Posterior vena cava (tissue), 2 donors: ENCODE measurements around the gene SLC31A1. TPM values are rescaled to one million over a fixed set of nuclear protein-coding genes. Genes with fewer than 3 reads are reported as not detected.
A peak's percentile ranks its signal among the peaks of the same experiment; 100 is the strongest.

Experiments used
- DNase-seq: peaks from one replicate; pipeline ENCODE4 v3.0.0-alpha.2; 2020; ENCODE audit warnings: low spot score
- intact Hi-C, 2 donors: fragments of 100-400 bp; cut with DNase I; formaldehyde crosslinking; loops; one replicate each; pipeline versions ENCODE4 v1.14.1 to v1.14.2; 2022 to 2023
- long read RNA-seq, 2 donors: library from polyadenylated mRNA; unstranded; transcript quantifications; one replicate each; pipeline ENCODE4 v2.0.0, GENCODE V29; 2020 to 2021
- total RNA-seq, 2 donors: library from RNA; stranded (reverse); fragmentation: NEBNext Ultra II Directional; extraction: Animal tissue kit (Norgen Biotek cat#: 25700); gene quantifications; one replicate each; pipeline ENCODE4 v1.2.1, GENCODE V29; 2021
- donor health status: DM: yes; HTN: yes; CAD: no.
- donor health status: DM: yes; HTN: yes; CAD: no.

SLC31A1 gene
- total RNA-seq = 10 to 100 TPM; 15.0 to 15.2 TPM
- long read RNA-seq, donor 1, full-length matches to known transcripts = 3 of 11 reads
- long read RNA-seq, donor 1, partial matches to known transcripts = 1 of 11 reads
- long read RNA-seq, donor 1, other reads (novel, unspliced or antisense) = 7 of 11 reads
- long read RNA-seq, donor 2, full-length matches to known transcripts = 59 of 76 reads
- long read RNA-seq, donor 2, partial matches to known transcripts = 5 of 76 reads
- long read RNA-seq, donor 2, other reads (novel, unspliced or antisense) = 12 of 76 reads

- peak; percentile 99 for DNase-seq
- intact Hi-C loops = no loop called here
Measured at GRCh38 chr9:113221003-113221799, at the start of gene SLC31A1, which contains the start of gene FKBP15. Gene SLC31A1 (plus strand): TSS chr9:113221544. CDS start chr9:113256149, 34,605 bp downstream. Gene FKBP15 (minus strand): TSS chr9:113221277. CDS start chr9:113221243, 34 bp downstream.

GRCh38 chr9:113173341-113173740, 48.0 kb upstream of the SLC31A1 start:
- intact Hi-C loops = no loop called here
- no peak for DNase-seq

GRCh38 chr9:113176803-113177202, 44.5 kb upstream of the SLC31A1 start:
- intact Hi-C loops = no loop called here
- no peak for DNase-seq

DNA sequence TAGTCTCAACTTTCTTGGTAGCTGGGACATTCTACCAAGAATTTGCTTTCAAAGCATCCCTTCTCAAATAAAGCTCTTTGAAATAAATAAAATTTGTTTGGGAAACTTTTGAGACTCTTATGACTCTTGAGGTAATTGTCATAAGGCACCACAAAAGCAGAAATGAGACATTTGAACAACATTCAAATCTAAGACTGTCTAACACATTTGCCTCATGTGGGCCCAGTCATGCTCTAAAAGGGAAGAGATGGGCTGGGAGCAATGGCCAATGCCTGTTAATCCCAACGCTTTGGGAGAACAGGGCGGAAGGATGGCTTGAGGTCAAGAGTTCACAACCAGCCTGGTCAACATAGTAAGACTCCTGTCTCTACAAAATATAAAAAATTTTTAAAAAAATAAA, 44.1 kb upstream of the SLC31A1 start:
- no peak for DNase-seq
- intact Hi-C loops = no loop called here

- intact Hi-C loops = no loop called here
- no peak for DNase-seq
Measured at GRCh38 chr9:113178087-113178486, 43.3 kb upstream of the SLC31A1 start.

DNA sequence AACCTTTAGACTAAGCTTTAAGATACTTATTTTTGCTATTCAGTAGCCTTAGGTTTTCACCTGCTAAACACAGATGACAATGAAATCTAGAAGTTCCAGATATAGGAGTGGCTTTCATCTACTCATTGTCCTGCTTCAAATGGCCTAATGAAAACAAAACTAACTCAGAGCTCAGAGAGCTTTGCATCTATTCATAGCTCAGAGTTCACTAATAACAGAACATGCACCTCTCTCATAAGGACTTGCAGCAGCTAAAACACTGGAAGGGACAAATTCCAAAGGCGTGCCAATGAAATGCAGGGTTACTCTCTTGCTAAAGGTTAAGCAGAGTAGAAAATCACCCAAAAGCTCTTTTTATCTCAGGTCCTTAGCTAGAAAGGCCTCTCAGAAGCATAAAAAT, 41.5 kb upstream of the SLC31A1 start:
- intact Hi-C loops = no loop called here
- no peak for DNase-seq

DNA sequence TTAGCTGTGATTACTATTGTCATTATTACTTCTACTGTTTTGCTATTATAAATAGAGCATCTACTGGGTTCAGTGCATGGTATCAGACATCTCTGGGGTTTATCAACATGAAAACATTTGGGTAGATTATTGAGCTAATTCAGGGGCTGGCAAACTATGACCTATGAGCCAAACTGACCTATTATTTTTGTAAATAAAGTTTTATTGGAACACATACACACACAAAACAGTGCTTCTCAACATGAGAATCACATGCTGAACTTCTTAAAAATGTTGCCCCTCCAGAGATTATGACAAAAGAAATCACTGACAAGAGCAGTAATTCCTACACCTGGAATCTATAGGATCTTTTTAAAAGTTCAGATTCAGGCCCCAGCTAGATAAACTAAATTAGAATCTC, 40.2 kb upstream of the SLC31A1 start:
- intact Hi-C loops = no loop called here
- no peak for DNase-seq

DNA sequence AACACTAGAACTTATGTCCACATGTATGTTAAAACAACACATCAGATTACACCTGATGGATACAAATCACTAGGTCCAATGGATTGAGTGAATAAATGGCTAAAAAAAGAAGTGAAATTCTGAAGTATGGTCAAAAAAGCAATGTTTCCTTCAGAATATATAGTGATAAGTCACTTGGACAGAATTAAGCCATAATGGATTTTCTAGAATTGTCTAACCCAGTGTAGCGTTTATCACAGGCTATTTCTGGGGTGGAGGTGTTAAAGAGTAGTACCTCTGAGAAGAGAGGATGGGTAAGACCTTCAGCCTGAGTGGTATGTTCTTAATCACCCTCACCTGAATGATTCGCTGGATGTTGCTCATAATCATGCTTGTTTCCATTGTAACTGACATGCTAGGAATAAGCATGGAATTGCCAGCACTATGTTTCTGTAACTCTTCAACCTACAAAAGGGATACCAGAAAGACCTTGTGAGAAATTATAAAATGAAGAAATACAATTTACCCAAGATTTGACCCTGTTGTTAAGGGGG, 37.3 kb upstream of the SLC31A1 start:
- no peak for DNase-seq
- intact Hi-C loops = no loop called here

DNA sequence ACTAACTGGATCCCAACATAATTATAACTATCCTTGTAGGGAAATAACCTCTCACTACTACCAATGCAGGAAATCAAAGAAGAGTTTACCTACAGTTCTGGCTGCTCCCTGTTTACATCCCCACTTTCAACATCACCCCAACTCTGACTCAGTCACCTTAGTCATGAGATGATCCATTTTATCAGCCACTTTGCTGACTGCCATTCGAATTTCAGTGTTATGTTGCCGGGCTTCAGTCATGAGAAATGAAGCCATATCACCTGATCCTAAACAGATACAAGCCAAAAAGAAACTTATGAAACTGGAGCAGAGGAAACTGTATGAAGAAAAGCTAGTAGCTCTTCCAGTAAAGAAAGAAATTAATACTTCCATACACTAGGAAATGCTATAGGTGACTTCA, 36.8 kb upstream of the SLC31A1 start:
- intact Hi-C loops = no loop called here
- DNase-seq = no peak

DNA sequence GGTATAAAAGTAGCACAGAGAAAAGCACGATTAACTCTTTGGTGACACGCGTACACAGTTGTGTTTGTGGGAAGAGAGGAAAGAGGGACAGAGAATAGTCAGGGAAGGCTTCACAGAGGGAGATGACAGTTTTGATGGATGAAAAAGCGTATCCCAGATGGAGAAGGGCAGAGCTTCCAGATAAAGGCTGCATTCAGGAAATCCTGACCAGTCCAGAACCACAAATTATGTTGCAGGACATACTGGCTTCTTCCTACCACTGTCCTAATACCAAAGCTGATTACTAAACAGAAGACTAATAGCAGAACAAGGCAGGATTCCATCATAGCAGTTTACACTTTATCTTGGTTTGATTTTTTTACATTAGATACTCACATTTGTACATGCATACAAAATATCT, 36.1 kb upstream of the SLC31A1 start:
- intact Hi-C loops = no loop called here
- DNase-seq = no peak

DNA sequence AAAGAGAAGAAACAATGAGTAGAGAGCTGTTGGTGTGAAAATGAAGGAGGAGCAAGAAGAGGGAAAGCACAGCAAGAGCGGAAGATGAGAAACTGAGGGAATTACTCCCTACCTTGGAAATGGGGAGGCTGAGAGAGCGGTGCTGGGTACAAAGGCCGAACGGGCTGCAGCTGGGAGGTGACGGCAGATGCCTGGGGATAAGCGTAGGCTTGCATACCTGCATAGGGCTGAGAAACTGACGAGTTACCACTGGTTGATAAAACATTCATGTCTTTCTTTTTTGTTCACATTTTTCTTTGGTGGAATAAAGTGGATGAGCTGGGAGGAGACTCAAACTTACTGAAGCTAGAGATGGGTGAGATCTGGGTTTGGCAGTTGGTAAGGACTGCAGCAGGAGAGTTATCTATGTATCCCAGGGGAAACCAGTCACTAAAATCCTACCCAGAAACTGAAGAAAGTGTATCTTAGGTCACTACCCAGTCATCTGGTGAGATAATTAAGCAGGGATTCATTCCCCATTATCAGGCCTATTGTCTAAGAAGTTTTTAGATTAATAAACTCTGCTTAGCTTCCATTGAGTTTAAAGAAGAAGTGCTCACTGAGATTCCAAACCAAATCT, 35.1 kb upstream of the SLC31A1 start:
- intact Hi-C loops = no loop called here
- no peak for DNase-seq

DNA sequence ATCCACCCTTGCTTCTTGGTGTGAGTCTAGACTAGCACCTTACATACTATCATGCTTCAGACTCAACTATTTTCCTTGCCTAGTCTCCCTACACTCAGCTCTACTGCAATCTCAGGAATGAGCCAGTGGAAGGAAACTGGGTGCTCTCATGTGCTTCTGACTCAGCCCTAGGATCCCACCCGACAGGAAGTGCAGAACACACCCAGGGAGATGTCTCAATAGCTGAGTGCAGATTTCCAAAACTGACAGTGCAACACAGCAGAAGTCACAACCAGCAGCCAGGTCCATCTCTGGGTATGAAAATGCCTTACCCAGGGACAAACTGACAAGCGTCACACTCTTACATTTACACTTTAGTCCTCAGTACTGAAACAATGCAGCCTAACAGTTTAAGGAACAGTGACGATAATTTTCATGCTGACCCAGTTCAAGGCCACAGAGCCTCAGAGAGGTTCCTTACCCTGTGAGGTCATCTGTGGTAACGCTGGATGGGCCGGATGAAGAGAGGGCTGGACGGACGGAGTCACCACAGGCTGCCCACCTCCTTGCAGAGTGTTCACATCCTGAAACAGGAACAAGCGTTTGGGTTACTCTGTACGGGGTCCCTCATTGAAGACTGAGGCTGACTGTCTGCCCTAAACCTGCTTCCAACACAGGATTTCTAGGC, 33.3 kb upstream of the SLC31A1 start:
- intact Hi-C loops = no loop called here
- peak; percentile 89 for DNase-seq

- DNase-seq = no peak
- intact Hi-C loops = no loop called here
Measured at GRCh38 chr9:113192455-113192854, 28.9 kb upstream of the SLC31A1 start.

DNA sequence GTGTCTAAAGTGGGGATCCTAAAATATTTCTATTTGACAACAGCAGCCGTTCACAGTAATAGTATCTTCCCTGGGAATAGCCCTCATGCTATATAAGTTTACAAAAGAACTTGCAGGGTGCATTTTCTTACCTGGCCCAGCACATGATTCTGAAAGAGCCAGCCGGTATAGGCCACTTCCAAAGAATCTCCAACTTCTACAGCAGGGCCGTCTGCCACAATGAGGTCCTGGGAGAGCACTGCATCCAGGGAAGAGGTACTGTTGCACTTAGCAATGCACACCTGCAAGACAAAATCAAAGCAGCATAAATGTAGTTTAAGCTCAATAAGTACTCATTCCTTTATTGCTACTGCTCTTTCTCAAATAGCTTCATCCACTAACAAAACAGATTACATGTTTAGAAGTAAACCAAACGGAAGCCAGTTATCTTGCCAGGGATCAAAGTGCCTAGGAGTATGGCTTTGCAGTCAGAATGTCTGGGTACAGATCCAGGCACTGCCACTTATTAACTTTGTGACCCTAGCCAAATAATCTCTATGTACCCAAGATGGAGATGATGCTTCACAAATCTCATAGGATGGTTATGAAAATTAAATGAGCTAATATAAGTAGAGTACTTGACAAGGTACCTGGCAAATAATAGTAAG, 21.5 kb upstream of the SLC31A1 start:
- intact Hi-C loops = no loop called here
- DNase-seq = no peak

- intact Hi-C loops = no loop called here
- no peak for DNase-seq
Measured at GRCh38 chr9:113205432-113205831, 15.9 kb upstream of the SLC31A1 start.

DNA sequence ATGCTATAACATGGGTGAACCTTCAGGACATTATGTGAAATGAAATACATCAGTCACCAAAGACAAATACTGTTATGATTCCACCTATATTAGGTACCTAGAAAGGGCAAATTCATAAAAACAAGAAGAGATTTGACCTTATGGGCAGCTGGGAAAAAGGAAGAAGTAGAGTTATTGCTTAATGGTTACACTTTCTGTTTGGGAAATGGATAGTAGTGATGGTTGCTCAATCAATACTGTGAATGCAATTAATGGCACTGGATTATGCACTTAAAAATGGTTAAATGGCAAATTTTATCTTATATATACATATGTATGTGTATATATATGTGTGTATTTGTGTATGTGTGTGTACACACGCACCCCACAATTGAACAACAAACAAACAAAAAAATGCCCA, 15.5 kb upstream of the SLC31A1 start:
- intact Hi-C loops = no loop called here
- no peak for DNase-seq

- DNase-seq = no peak
- intact Hi-C loops = no loop called here
Measured at GRCh38 chr9:113210815-113211214, 10.5 kb upstream of the SLC31A1 start.

DNA sequence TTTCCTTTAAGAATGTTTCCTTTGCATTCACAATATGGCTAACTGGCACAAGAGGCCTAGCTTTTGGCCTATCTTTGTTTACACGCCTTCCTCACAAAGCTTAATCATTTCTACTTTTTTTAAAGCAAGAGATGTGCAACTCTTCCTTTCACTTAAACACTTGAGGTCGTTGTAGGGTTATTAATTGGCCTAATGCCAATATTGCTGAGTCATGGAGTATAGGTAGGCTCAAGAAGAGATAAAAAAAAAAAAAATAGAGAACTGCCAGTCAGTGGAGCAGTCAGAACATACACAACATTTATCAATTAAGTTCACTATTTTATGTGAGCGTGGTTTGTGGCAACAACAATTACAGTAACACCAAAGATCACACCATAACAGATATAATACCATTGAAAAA, 6.2 kb upstream of the SLC31A1 start:
- DNase-seq = no peak
- intact Hi-C loops = no loop called here

- intact Hi-C loops = no loop called here
- DNase-seq = no peak
Measured at GRCh38 chr9:113216406-113216805, 4.9 kb upstream of the SLC31A1 start.
